Hematopoietic multipotent progenitor cell treated with erythropoietin and hydrocortisone succinate and interleukin-3 and kit ligand, for 4 days (in vitro differentiated cells): ENCODE results near the gene PRMT3.
"Not testable (repeated sequence)": the region's sequence is repeated elsewhere in the genome, so short reads cannot be mapped to it uniquely, and the experiment has no call there.

ENCODE experiments used
- DNase-seq: peaks from one replicate; pipeline ENCODE4 v3.0.0-alpha.2; 2015

The PRMT3 gene

GRCh38 chr11:20518323-20518834 lies 130.9 kb downstream of the PRMT3 start:
- DNase-seq = no peak

- DNase-seq = no peak
Measured at GRCh38 chr11:20522536-20522935, 135.0 kb downstream of the PRMT3 start.

- no peak for DNase-seq
Measured at GRCh38 chr11:20529757-20530156, 142.2 kb downstream of the PRMT3 start.

- no peak for DNase-seq
Measured at GRCh38 chr11:20530942-20531703, 143.6 kb downstream of the PRMT3 start.

- no peak for DNase-seq
Measured at GRCh38 chr11:20535271-20535881, 147.9 kb downstream of the PRMT3 start.

GRCh38 chr11:20536365-20536764 lies 148.8 kb downstream of the PRMT3 start:
- no peak for DNase-seq

GRCh38 chr11:20536784-20537183 lies 149.3 kb downstream of the PRMT3 start:
- no peak for DNase-seq

- no peak for DNase-seq
Measured at GRCh38 chr11:20541503-20541902, 154.0 kb downstream of the PRMT3 start.

- no peak for DNase-seq
Measured at GRCh38 chr11:20544603-20545237, 157.2 kb downstream of the PRMT3 start.

- no peak for DNase-seq
Measured at GRCh38 chr11:20547411-20547810, 159.9 kb downstream of the PRMT3 start.

GRCh38 chr11:20551096-20551495 lies 163.6 kb downstream of the PRMT3 start:
- no peak for DNase-seq

- DNase-seq = no peak
Measured at GRCh38 chr11:20555783-20556182, 168.3 kb downstream of the PRMT3 start.

GRCh38 chr11:20556396-20556795 lies 168.9 kb downstream of the PRMT3 start:
- DNase-seq = not testable (repeated sequence)

- no peak for DNase-seq
Measured at GRCh38 chr11:20558741-20559140, 171.2 kb downstream of the PRMT3 start.
